Epidermal melanocyte (primary cell): ENCODE results near the gene PIK3R3.
A peak's percentile ranks its signal among the peaks of the same experiment; 100 is the strongest.

Experiments used
- DNase-seq: peaks from one replicate; pipeline ENCODE4 v3.0.0; 2011; ENCODE audit warnings: low spot score; ENCODE audit not compliant: insufficient read length

PIK3R3 gene

GRCh38 chr1:46157916-46158311, 25.5 kb upstream of the PIK3R3 start:
- no peak for DNase-seq

- DNase-seq = no peak
These were observed 21.3 kb upstream of the PIK3R3 start for GRCh38 chr1:46153732-46154131.

- DNase-seq = no peak
These were observed 20.8 kb upstream of the PIK3R3 start for GRCh38 chr1:46153228-46153627.

- DNase-seq = no peak
These were observed 19.6 kb upstream of the PIK3R3 start for GRCh38 chr1:46152016-46152415.

- no peak for DNase-seq
These were observed 17.7 kb upstream of the PIK3R3 start for GRCh38 chr1:46150085-46150484.

- no peak for DNase-seq
These were observed 15.9 kb upstream of the PIK3R3 start for GRCh38 chr1:46148318-46148717.

- no peak for DNase-seq
These were observed 5.5 kb upstream of the PIK3R3 start for GRCh38 chr1:46137916-46138315.

GRCh38 chr1:46136711-46137110, 4.3 kb upstream of the PIK3R3 start:
- no peak for DNase-seq

GRCh38 chr1:46134660-46135331, 2.4 kb upstream of the PIK3R3 start:
- no peak for DNase-seq

GRCh38 chr1:46133781-46134350, 1.4 kb upstream of the PIK3R3 start:
- DNase-seq = no peak

- DNase-seq = peak; percentile 41
These were observed 791 bp upstream of the PIK3R3 start for GRCh38 chr1:46133181-46133658.

- DNase-seq = no peak
These were observed 509 bp downstream of the PIK3R3 start for GRCh38 chr1:46131712-46132528.

- no peak for DNase-seq
These were observed 1.3 kb downstream of the PIK3R3 start for GRCh38 chr1:46131093-46131492.

GRCh38 chr1:46130606-46131005, 1.8 kb downstream of the PIK3R3 start:
- no peak for DNase-seq

GRCh38 chr1:46130121-46130520, 2.3 kb downstream of the PIK3R3 start:
- no peak for DNase-seq

- no peak for DNase-seq
These were observed 4.1 kb downstream of the PIK3R3 start for GRCh38 chr1:46128344-46128743.

GRCh38 chr1:46118856-46119255, 13.6 kb downstream of the PIK3R3 start:
- DNase-seq = no peak

GRCh38 chr1:46117810-46118494, 14.5 kb downstream of the PIK3R3 start:
- DNase-seq = no peak

GRCh38 chr1:46114925-46115603, 17.4 kb downstream of the PIK3R3 start:
- DNase-seq = no peak

GRCh38 chr1:46113948-46114347, 18.5 kb downstream of the PIK3R3 start:
- no peak for DNase-seq

GRCh38 chr1:46112108-46112507, 20.3 kb downstream of the PIK3R3 start:
- no peak for DNase-seq
